HFF-Myc (cell line): ENCODE measurements around the gene PIMREG.

Experiments used
- DNase-seq: peaks from one replicate; pipeline ENCODE4 v3.0.0-alpha.2; 2011; ENCODE audit warnings: low read depth; ENCODE audit errors: extremely low read depth
- H3K4me3 ChIP-seq: replicated peaks from 2 replicates; pipeline ENCODE4 v1.5.1; 2011; ENCODE audit warnings: low read depth, mild to moderate bottlenecking, control low read depth, low read length
- TF ChIP-seq, protein P1 (sequence below): IDR thresholded peaks from 2 replicates; pipeline ENCODE4 v1.5.1; 2012; ENCODE audit warnings: mild to moderate bottlenecking, low read depth, low read length, control low read depth; ENCODE audit errors: missing control alignments

PIMREG gene, protein sequence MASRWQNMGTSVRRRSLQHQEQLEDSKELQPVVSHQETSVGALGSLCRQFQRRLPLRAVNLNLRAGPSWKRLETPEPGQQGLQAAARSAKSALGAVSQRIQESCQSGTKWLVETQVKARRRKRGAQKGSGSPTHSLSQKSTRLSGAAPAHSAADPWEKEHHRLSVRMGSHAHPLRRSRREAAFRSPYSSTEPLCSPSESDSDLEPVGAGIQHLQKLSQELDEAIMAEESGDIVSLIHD

DNA sequence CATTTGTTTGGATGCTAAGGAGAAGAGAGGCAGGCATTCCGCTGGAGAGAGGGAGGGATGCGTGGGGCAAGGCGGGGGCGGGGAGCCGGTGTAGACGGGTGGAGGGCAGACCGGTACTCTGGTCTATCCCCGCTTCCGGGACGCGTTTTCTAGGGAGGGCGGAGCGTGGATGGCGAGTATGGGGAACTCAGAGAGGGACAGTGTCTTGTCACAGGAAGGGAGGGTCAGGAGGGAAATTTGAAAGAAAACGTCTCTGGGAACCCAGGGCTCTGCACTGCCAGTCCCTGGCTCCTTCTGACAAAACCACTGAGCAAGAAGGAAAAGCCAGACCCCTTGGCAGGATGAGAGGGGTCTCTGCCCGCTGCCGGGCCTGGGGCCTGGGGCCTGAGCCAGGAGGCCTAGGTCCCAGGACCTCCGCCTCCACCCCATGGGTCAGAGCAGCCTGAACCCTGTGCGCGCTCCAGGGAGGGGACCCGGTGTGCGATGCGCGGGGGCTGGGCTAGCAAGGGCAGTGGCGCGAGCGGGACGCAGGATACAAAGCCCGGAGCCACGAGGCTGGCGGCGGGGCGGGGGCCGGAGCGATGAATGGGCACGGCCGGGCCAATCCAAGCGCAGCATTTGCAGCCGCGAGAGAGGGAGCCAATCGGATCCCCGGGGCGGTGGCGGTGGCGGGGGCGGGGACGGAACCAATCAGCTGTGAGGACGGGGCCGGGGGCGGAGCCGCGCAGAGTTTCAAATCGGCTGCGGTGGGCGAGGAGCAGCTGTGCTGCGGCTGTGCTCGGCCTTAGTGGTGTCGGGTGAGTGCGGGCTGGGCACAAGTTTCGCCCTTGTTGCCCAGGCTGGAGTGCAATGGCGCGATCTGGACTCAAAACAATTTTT, at the start of gene PIMREG:
Gene PIMREG, plus strand, starts transcription at position 764 of the 879 bp plus-strand sequence. CDS start 656 bp downstream, outside the sequence.
- H3K4me3 ChIP-seq = peak within 1 kb of the TSS; percentile 61
- DNase-seq = peak; percentile 65
- TF ChIP-seq, protein P1, sequence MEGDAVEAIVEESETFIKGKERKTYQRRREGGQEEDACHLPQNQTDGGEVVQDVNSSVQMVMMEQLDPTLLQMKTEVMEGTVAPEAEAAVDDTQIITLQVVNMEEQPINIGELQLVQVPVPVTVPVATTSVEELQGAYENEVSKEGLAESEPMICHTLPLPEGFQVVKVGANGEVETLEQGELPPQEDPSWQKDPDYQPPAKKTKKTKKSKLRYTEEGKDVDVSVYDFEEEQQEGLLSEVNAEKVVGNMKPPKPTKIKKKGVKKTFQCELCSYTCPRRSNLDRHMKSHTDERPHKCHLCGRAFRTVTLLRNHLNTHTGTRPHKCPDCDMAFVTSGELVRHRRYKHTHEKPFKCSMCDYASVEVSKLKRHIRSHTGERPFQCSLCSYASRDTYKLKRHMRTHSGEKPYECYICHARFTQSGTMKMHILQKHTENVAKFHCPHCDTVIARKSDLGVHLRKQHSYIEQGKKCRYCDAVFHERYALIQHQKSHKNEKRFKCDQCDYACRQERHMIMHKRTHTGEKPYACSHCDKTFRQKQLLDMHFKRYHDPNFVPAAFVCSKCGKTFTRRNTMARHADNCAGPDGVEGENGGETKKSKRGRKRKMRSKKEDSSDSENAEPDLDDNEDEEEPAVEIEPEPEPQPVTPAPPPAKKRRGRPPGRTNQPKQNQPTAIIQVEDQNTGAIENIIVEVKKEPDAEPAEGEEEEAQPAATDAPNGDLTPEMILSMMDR = no peak

- TF ChIP-seq, protein P1 = no peak
- H3K4me3 ChIP-seq = no peak overlapping the region
- DNase-seq = no peak
Measured at GRCh38 chr17:6398955-6399354, 45.3 kb upstream of the PIMREG start.

- no peak for DNase-seq
- no peak overlapping the region for H3K4me3 ChIP-seq
- TF ChIP-seq, protein P1 = no peak
Measured at GRCh38 chr17:6402258-6402657, 42.0 kb upstream of the PIMREG start.

- TF ChIP-seq, protein P1 = no peak
- DNase-seq = no peak
- no peak overlapping the region for H3K4me3 ChIP-seq
Measured at GRCh38 chr17:6408276-6408675, 36.0 kb upstream of the PIMREG start.

GRCh38 chr17:6408735-6409134, 35.5 kb upstream of the PIMREG start:
- H3K4me3 ChIP-seq = no peak overlapping the region
- TF ChIP-seq, protein P1 = no peak
- no peak for DNase-seq

GRCh38 chr17:6413065-6413464, 31.2 kb upstream of the PIMREG start:
- TF ChIP-seq, protein P1 = peak; percentile 44
- H3K4me3 ChIP-seq = no peak overlapping the region
- no peak for DNase-seq
